HG02840 (cell line): ENCODE measurements around the gene FMN2.

Experiments
- ATAC-seq: cut with Tn5 transposase; IDR thresholded peaks from one replicate; pipeline ENCODE4 v1.9.1; 2021; ENCODE audit warnings: mild to moderate bottlenecking, moderate library complexity, moderate number of reproducible peaks; ENCODE audit not compliant: unreplicated experiment, low FRiP score

Gene FMN2

GRCh38 chr1:240190881-240191401, 99.3 kb downstream of the FMN2 start:
- ATAC-seq, result no peak

DNA sequence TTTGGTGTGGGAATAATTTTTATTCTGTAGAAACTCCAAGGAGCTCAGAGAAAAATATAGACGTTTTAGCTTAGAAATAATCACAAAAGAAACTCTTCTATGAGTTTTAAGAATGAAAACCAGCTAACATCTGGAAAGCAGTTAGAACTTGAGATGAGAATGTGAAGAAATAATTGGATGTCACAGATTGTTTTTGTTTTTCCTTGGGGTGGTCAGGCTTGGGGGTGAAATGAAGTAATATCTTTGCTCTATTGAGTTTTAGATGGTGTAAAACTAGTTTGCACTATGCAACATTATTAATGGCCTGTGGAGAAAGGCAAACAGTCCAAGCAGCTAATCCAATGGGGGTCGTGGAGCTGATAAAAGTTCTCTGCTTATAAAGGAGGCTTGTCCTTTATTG, 101.2 kb downstream of the FMN2 start:
- no peak for ATAC-seq

DNA sequence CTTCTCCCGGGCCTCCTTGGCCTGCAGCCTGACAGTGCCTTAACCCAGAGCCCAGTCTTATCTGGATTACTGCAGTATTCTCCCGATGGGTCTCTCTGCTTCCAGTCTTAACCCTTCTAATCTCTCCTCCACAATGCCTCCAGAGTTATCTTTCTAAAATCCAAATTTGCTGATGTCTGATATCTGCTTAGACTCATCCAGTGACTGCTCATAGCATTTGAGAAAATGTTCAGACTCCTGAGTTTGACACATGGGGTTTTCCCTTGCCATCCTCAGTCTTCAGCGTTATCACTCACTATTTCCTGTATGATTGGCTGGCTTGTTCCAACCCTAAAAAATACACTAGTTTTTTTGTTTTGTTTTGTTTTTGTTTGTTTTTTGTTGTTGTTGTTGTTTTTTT, 102.0 kb downstream of the FMN2 start:
- ATAC-seq, result no peak

- no peak for ATAC-seq
Measured at GRCh38 chr1:240194120-240194519, 102.4 kb downstream of the FMN2 start.

- no peak for ATAC-seq
Measured at GRCh38 chr1:240198376-240198775, 106.7 kb downstream of the FMN2 start.

DNA sequence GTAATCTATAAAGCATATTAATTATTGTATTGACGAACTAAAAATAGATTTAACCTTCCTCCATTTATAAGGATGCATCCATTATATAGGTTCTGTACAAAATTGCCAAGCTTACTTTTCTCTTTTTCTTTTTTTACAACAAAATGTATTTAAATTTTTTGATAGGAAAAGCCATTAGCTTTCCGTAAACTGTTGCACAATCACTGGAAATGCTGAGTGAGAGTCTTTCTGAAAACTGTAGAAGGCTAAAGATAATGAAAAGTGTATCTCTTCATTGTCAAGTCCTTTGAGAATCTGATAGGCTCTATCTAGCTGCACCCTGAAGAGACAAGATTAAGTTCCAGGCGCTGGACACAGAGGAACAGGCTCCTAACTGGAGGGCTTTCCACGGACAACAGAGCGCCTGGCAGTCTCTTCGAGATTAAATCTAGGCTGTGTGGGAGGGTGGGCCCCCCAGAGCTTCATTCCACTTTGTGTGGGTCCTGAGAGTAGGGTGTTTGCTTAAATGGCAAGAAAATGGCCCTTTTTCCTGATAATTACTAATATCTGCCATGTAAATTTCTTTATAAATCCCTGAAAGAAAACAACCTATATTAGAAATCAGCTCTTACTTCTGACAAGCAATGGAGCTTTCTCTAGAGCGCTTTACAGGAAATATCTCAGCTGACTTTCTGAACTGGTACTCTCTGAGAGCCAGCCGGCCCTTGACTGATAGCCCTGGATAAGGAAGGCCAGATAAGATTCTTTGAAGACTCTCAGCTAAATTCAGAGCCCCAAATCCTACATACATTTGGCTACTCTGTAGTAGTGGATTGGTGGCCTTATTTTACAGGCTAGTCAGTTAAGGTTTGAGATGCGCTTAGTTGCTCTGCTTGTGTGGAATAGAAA, 108.3 kb downstream of the FMN2 start:
- no peak for ATAC-seq

DNA sequence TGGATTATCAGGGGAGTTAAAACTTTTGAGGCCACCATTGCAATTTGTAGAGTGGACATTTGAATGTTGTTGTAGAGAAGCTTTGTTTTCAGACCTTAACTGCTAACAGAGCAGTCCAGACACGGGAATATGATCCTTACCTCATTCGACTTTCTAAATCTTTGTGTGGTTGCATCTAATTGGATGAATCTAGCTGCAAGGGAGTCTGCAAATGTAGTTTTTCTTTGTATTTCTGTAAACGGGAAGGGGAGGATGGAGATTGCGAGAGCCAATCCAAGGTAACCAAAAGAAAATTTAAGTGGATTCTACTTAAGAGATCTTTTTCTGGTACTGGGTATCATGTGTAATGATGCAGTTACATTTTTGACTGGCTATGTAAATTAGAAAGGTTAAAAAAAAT, 110.2 kb downstream of the FMN2 start:
- no peak for ATAC-seq

GRCh38 chr1:240207073-240207709, 115.5 kb downstream of the FMN2 start:
- no peak for ATAC-seq

DNA sequence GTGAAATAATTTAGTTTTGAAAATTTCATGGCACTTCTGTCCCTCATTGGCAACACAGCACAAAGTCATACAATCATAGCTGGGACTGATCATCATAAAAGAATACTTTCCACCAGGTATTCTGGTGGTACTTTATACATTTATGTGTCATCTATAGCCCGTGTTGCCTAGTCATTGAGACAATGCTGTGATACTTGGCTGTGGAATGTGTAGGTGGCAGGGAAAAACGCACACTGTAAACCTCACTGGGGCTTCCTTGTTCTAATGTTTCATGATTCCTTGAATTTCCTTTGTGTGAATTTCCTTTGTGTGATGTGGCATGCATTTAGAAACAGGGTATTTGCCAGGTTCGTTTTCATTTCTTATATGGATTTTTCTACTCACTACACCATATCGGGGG, 118.3 kb downstream of the FMN2 start:
- no peak for ATAC-seq

DNA sequence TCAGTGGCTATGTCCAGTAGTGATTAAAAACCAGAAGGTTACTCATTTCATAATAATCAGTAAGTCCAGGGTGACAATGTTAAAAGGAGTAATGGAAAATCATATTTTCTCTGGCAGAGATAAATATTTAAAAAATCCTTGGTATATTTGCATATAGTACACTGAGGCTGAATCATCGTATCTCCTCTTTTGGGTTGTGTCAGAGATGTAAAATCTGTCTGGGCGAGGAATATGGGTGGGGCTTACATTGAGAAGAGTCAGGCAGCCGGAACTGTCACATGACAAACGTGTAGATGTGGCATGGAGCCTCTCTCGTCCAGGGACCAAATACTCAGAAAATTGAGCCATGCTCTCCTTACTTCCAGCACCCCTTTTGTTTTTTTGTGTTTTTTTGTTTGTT, 120.9 kb downstream of the FMN2 start:
- no peak for ATAC-seq

GRCh38 chr1:240217403-240217802, 125.7 kb downstream of the FMN2 start:
- ATAC-seq, result no peak

GRCh38 chr1:240219104-240219503, 127.4 kb downstream of the FMN2 start:
- ATAC-seq, result no peak

DNA sequence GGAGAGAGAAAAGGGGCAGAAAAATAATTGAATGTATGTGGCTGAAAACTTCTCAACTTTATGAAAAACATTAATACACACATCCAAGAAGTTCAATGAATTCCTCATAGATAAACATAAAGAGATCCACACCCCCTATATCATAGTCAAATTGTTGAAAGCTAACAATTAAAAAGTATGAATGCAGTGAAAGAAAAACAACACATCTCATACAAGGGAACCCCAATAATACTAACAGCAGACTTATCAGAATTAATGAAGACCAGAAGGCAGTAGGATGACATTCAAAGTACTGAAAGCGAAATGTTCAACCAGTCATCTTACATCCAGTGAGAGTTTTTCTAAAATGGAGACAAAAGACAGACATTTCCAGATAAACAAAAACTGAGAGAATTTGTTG, 134.4 kb downstream of the FMN2 start:
- no peak for ATAC-seq

- no peak for ATAC-seq
Measured at GRCh38 chr1:240230816-240231215, 139.1 kb downstream of the FMN2 start.

DNA sequence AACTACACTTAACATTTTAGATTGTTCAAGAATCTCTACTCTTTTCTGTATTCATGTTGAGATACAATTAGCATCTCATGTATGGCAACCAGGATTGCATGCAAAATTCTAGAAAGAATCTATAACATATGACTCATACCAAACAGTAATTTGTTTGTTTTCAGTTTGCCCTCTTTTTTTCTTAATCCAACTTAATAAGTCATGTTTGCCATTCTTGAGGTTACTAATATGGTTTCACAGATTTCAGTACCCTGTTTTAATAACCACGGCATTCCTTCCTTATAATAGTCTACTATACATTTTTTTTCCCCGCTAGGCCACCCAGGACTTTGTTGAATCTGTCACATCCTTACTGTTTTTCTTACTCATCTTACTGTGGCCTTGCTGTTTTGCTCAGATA, 140.8 kb downstream of the FMN2 start:
- ATAC-seq, result no peak

- no peak for ATAC-seq
Measured at GRCh38 chr1:240234485-240235210, 143.0 kb downstream of the FMN2 start.

GRCh38 chr1:240235521-240236288, 144.0 kb downstream of the FMN2 start:
- no peak for ATAC-seq

DNA sequence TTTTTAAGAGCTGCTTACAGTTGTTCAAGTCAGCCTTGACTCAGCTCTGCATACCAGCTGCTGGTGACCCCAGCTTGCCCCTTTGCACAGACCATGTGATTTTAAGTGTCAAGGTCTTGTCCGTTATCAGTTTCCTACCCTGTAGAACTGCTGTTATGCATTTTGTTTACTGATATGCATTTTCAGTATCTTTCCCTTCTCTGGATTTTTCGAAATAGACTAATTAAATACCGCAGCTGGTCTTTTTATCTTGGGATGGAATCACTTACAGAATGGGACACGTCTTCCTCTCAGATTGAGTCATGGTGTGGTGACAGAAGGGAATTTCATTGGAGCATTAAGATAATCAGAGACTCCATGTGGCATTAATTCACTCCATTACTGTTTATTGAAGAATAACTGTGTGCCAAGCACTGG, 145.6 kb downstream of the FMN2 start:
- ATAC-seq, result no peak

- ATAC-seq, result no peak
Measured at GRCh38 chr1:240239309-240239708, 147.6 kb downstream of the FMN2 start.

DNA sequence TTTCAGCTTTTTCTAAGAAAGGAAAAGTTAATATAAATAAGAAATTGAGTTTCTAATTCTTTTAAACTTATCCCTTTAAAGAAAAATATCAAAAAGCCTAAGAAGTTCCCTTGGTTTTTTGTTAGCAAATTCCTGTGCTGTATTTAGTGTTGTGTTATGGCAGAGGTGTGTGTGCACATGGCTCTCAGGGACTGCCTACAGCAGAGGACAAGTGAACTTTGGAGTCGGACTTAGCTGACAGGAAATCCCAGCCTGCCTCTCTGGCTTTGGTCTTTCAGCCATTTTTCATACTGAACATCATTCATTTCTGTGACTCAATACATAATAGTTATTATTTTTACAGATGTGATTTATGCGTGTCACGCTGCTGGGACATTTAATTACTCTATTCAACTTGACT, 149.6 kb downstream of the FMN2 start:
- ATAC-seq, result no peak
